WERI-Rb-1 (cell line): ENCODE results near the gene PPP1R9A.

Source experiments
- DNase-seq: peaks from one replicate; pipeline ENCODE4 v3.0.0-alpha.2; 2020
- H3K27ac ChIP-seq: fragments of 250-450 bp; sonication (Bioruptor Pico); 2 replicates; pipeline ENCODE4 v1.5.1; 2020; ENCODE audit warnings: mild to moderate bottlenecking, moderate library complexity
- H3K27me3 ChIP-seq: fragments of 250-450 bp; sonication (Bioruptor Pico); 2 replicates; pipeline ENCODE4 v1.5.1; 2021; ENCODE audit warnings: mild to moderate bottlenecking, low read depth, moderate library complexity; ENCODE audit not compliant: insufficient read depth, severe bottlenecking
- H3K36me3 ChIP-seq: fragments of 250-450 bp; sonication (Bioruptor Pico); 2 replicates; pipeline ENCODE4 v1.5.1; 2020; ENCODE audit warnings: mild to moderate bottlenecking, moderate library complexity
- H3K4me3 ChIP-seq: 2 replicates; pipeline ENCODE4 v1.5.1; 2011; ENCODE audit warnings: low read depth, mild to moderate bottlenecking, control low read depth, low read length
- H3K9me3 ChIP-seq: fragments of 250-450 bp; sonication (Bioruptor Pico); 2 replicates; pipeline ENCODE4 v1.5.1; 2021; ENCODE audit warnings: mild to moderate bottlenecking, moderate library complexity; ENCODE audit not compliant: severe bottlenecking
- TF ChIP-seq, protein P1 (sequence below): IDR thresholded peaks from 2 replicates; pipeline ENCODE4 v1.5.1; 2011; ENCODE audit warnings: low read depth, mild to moderate bottlenecking, control low read depth, inconsistent platforms, low read length

PPP1R9A gene

DNA sequence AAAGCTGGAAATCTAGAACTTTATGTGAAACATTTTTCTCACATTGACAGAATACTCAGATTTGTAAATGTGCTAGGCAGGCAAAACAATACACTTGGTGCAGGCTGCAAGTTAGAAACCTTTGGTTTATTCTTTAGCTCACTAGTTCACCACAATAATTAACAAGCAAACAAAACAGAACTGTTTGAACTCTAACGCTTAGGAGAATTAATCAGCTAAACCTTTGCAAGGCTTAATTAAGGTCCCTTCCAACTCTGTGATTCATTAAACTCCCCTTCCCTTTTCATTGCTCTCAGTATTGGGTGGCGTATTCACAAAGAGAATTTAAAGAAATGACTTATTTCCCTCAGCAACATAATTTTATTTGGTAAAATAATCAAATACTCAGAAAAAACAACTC, 317.9 kb downstream of the PPP1R9A start:
- H3K27me3 ChIP-seq, result no peaks in the 10 kb centered on the region
- H3K36me3 ChIP-seq, result no peaks in the 10 kb centered on the region; the same call in 1 of the 2 replicates
- no peak overlapping the region for H3K27ac ChIP-seq
- no peak for DNase-seq
- H3K9me3 ChIP-seq, result no peaks in the 10 kb centered on the region
- H3K4me3 ChIP-seq, result no peak overlapping the region
- TF ChIP-seq, protein P1, sequence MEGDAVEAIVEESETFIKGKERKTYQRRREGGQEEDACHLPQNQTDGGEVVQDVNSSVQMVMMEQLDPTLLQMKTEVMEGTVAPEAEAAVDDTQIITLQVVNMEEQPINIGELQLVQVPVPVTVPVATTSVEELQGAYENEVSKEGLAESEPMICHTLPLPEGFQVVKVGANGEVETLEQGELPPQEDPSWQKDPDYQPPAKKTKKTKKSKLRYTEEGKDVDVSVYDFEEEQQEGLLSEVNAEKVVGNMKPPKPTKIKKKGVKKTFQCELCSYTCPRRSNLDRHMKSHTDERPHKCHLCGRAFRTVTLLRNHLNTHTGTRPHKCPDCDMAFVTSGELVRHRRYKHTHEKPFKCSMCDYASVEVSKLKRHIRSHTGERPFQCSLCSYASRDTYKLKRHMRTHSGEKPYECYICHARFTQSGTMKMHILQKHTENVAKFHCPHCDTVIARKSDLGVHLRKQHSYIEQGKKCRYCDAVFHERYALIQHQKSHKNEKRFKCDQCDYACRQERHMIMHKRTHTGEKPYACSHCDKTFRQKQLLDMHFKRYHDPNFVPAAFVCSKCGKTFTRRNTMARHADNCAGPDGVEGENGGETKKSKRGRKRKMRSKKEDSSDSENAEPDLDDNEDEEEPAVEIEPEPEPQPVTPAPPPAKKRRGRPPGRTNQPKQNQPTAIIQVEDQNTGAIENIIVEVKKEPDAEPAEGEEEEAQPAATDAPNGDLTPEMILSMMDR, result no peak

DNA sequence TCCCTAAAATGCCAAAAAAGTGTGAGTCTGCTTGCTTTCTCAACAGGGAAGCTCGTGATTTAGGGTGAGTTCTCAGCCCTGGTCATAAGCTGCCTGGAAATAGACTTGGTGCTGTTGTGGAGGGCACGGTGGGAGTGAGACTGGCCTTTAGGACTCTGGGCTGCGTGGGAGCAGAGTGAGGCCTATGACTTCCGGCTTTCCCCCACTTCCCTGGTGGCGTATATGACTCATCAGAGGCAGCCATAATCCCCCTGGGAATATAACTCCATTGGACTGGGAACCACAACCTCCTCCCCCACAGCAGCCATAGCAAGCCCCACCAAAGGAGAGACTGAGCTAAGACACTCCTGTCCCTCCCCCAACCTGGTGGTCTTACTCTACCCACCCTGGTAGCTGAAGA, 321.9 kb downstream of the PPP1R9A start:
- H3K27ac ChIP-seq, result no peak overlapping the region
- H3K4me3 ChIP-seq, result no peak overlapping the region
- H3K27me3 ChIP-seq, result no peaks in the 10 kb centered on the region
- DNase-seq, result no peak
- H3K9me3 ChIP-seq, result no peaks in the 10 kb centered on the region
- no peaks in the 10 kb centered on the region; the same call in 1 of the 2 replicates for H3K36me3 ChIP-seq
- TF ChIP-seq, protein P1, result no peak

DNA sequence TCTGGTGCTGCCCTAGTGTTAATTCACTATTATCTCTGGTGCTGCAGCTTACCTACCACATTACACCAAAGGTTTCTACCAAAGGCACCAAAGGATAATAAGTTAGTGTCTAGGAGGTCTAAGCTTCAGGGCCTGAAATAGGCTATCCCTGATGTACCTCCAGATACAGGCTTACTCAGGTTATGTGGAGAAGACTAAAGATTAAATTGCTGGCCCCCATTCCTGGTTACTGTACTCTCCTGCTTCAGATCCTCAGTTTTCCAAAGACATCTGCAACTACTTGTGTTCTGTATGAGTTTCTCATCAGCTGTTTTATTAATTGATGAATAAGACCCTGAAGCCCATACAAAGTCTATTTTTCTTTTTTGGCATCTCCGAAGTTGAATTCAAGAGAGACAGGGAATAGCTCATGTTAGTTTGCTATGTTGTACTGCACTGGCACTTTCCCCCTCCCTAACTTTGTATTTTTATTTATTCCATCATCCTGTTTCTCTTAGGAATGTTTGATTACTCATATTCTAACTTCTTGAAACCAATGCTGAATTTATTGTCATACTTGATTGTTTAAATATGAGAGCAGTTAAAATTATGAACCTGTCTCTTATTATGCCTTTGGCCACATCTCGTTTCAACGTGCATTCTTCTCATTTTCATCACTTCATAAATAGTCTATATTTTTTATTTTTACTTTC, 331.0 kb downstream of the PPP1R9A start:
- H3K36me3 ChIP-seq, result no peaks in the 10 kb centered on the region
- H3K4me3 ChIP-seq, result no peak overlapping the region
- TF ChIP-seq, protein P1, result no peak
- no peak for DNase-seq
- H3K9me3 ChIP-seq, result no peaks in the 10 kb centered on the region
- H3K27me3 ChIP-seq, result no peaks in the 10 kb centered on the region
- H3K27ac ChIP-seq, result no peak overlapping the region

DNA sequence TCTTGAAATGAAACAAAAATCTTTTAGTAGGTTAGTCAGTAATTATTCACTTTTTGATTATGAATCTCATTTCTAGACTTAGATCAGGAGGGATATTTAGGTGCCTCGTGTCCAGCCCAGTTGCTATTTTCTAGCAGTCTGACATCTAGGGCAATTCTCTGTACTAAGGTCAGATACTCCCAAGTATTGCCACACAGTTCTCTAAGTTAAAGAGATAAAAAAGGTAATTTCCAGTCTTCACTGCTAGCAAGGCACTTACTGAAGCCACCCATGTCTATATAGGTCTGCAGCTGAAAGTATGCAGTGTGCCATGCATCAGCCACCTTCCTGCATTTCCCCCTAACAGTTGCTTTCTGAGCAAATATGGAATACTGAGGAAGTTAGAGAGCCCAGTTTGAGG, 333.5 kb downstream of the PPP1R9A start:
- no peak overlapping the region for H3K27ac ChIP-seq
- TF ChIP-seq, protein P1, result no peak

DNA sequence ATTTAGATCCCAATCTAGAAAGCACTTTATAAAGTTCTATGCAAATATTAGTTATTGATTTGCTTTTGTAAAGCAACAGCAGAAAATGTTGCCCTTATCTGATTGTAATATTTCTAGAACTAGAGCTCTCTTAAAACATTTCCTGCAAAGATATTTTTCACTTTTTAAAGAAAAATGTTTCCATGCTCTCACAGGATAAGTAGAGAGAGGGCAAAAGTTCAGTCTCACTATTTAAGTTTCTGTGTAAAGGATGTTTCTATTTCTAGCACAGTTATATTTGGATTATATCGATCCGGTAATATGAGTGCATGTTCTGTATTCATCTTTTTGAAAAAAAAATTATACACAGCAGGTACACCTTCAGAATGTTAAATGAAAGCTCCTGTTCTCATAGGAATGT, 334.9 kb downstream of the PPP1R9A start:
- H3K36me3 ChIP-seq, result no peaks in the 10 kb centered on the region
- TF ChIP-seq, protein P1, result no peak
- H3K9me3 ChIP-seq, result no peaks in the 10 kb centered on the region
- no peaks in the 10 kb centered on the region for H3K27me3 ChIP-seq
- H3K4me3 ChIP-seq, result no peak overlapping the region
- DNase-seq, result no peak
- no peak overlapping the region for H3K27ac ChIP-seq

More for the DNA sequence above, 333.5 kb downstream of the PPP1R9A start:
- DNase-seq, result no peak
- no peaks in the 10 kb centered on the region for H3K9me3 ChIP-seq
- no peaks in the 10 kb centered on the region for H3K27me3 ChIP-seq
- H3K4me3 ChIP-seq, result no peak overlapping the region
- H3K36me3 ChIP-seq, result no peaks in the 10 kb centered on the region

DNA sequence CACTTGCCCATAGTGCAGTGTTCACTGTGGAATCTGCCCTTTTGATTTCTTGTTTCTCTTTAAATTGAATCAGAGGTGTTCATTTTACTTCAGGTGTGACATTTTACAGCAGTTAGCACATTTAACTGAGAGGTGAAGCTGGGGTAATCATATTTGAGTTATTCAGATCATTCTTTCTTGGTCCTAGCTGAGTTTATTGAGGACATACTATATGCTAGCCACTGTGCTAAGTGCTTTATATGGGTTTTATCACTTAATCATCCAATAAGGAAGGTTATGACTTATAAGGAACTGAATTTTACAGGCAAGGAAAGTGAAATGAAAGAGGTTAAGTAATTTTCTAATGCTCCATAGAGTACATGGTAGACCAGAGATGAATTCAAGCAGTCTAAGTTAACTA, 337.2 kb downstream of the PPP1R9A start:
- Histone ChIP-seq H3K27me3 (no peaks in the 10 kb centered on the region), H3K9me3 (no peaks in the 10 kb centered on the region), H3K4me3 (no peak overlapping the region), H3K27ac (no peak overlapping the region), H3K36me3 (no peaks in the 10 kb centered on the region)
- TF ChIP-seq, protein P1, result no peak
- DNase-seq, result no peak
